Endothelial cell of umbilical vein (primary cell): Measurements from ENCODE around the gene RAPGEF4. TPM values are rescaled to one million over a fixed set of nuclear protein-coding genes. Genes with fewer than 3 reads are reported as not detected.

ENCODE experiments used
- BruUV-seq: library from RNA; stranded (reverse); fragments of 400-500 nt; replicated peaks from 2 replicates; lab custom pipeline; 2021; lab: Mats Ljungman, UMichigan
- CTCF ChIA-PET: fragments of 300-600, 350-600 bp; sonication (Branson Sonifier 250); formaldehyde crosslinking; loops from one replicate; lab custom pipeline; 2021; ENCODE audit warnings: antibody characterized with exemption, inconsistent platforms; lab: Charles Lee
- POLR2A ChIA-PET: fragments of 300-600, 350-600 bp; sonication (Branson Sonifier 250); formaldehyde crosslinking; loops from one replicate; lab custom pipeline; 2021; ENCODE audit warnings: antibody characterized with exemption, inconsistent platforms; lab: Charles Lee
- DNase-seq: peaks from one replicate; pipeline ENCODE4 v3.0.0-alpha.2; 2011; ENCODE audit warnings: low read depth, low spot score
- FAIRE-seq: peaks from 2 replicates; lab custom pipeline; 2011; peaks lifted over from hg19 to GRCh38; lab: Jason Lieb, UNC
- H2AFZ ChIP-seq: 2 replicates; pipeline ENCODE4 v1.6.0; 2012; ENCODE audit warnings: low read depth, low read length, control low read depth, inconsistent platforms
- H3K27ac ChIP-seq: 2 replicates; pipeline ENCODE4 v1.5.1; 2011; ENCODE audit warnings: low read depth, mild to moderate bottlenecking, control low read depth, low read length, moderate library complexity; ENCODE audit not compliant: insufficient read depth
- H3K27me3 ChIP-seq, 2 experiments: 2 replicates each; pipeline versions ENCODE4 v1.6.0 to v1.6.1; 2011; ENCODE audit warnings: low read length in 2 of 2, mixed read lengths in 1 of 2; ENCODE audit not compliant: control insufficient read depth in 2 of 2, insufficient read depth in 2 of 2
- H3K36me3 ChIP-seq, 2 experiments: 2 replicates in 1 of 2; 3 replicates in 1 of 2; pipeline ENCODE4 v1.5.1; 2011; ENCODE audit warnings: low read length in 2 of 2, mild to moderate bottlenecking in 1 of 2, moderate library complexity in 1 of 2; ENCODE audit not compliant: control insufficient read depth in 2 of 2, insufficient read depth in 2 of 2; ENCODE audit errors: extremely low read depth in 1 of 2
- H3K4me1 ChIP-seq: 3 replicates; pipeline ENCODE4 v1.5.1; 2011; ENCODE audit warnings: mild to moderate bottlenecking, low read length; ENCODE audit not compliant: control insufficient read depth, insufficient read depth; ENCODE audit errors: extremely low read depth
- H3K4me2 ChIP-seq: 2 replicates; pipeline ENCODE4 v1.6.1; 2011; ENCODE audit warnings: low read length, control low read depth, mixed read lengths; ENCODE audit not compliant: insufficient read depth
- H3K4me3 ChIP-seq, 3 experiments: fragments of 200-600 bp in 1 of 3; sonication (generic), shearing (Covaris generic) in 1 of 3; replicated peaks in 1 of 3; 2 replicates each; pipeline ENCODE4 v1.5.1; 2011 to 2016; ENCODE audit warnings: control low read depth in 3 of 3, low read length in 3 of 3, mild to moderate bottlenecking in 2 of 3, inconsistent platforms in 1 of 3, low read depth in 1 of 3, moderate library complexity in 1 of 3; ENCODE audit not compliant: insufficient read depth in 1 of 3
- H3K79me2 ChIP-seq: 2 replicates; pipeline ENCODE4 v1.6.0; 2012; ENCODE audit warnings: low read length, inconsistent platforms; ENCODE audit not compliant: control insufficient read depth, insufficient read depth
- H3K9ac ChIP-seq: replicated peaks from 2 replicates; pipeline ENCODE3; 2011; ENCODE audit warnings: low read length, control low read depth; ENCODE audit not compliant: insufficient read depth; ENCODE audit errors: extremely low read depth
- H3K9me1 ChIP-seq: replicated peaks from 3 replicates; pipeline ENCODE4 v1.6.0; 2011; ENCODE audit warnings: mild to moderate bottlenecking, low read length; ENCODE audit not compliant: control insufficient read depth, insufficient read depth; ENCODE audit errors: extremely low read depth
- H3K9me3 ChIP-seq: replicated peaks from 2 replicates; pipeline ENCODE4 v1.5.1; 2012; ENCODE audit warnings: low read length, inconsistent platforms; ENCODE audit not compliant: control insufficient read depth, insufficient read depth
- H4K20me1 ChIP-seq: replicated peaks from 2 replicates; pipeline ENCODE3; 2011; ENCODE audit warnings: mild to moderate bottlenecking, low read length; ENCODE audit not compliant: control insufficient read depth, insufficient read depth; ENCODE audit errors: extremely low read depth
- EZH2 ChIP-seq: IDR thresholded peaks from 2 replicates; pipeline ENCODE4 v1.6.1; 2012; ENCODE audit warnings: borderline replicate concordance, low read depth, mild to moderate bottlenecking, moderate library complexity, low read length, inconsistent platforms; ENCODE audit not compliant: severe bottlenecking
- FOS ChIP-seq: IDR thresholded peaks from 2 replicates; pipeline ENCODE4 v1.6.1; 2011; ENCODE audit warnings: mild to moderate bottlenecking, low read length, moderate library complexity, borderline replicate concordance; ENCODE audit not compliant: insufficient read depth
- GATA2 ChIP-seq: IDR thresholded peaks from 2 replicates; pipeline ENCODE4 v1.7.0; 2011; ENCODE audit warnings: low read depth, mild to moderate bottlenecking, moderate library complexity, mixed read lengths, low read length; ENCODE audit not compliant: insufficient read length, insufficient read depth
- JUN ChIP-seq: IDR thresholded peaks from 2 replicates; pipeline ENCODE4 v1.6.1; 2011; ENCODE audit warnings: borderline replicate concordance, low read depth; ENCODE audit not compliant: insufficient read length, insufficient read depth
- MYC ChIP-seq: IDR thresholded peaks from one replicate; pipeline ENCODE4 v1.6.1; 2011; ENCODE audit warnings: mild to moderate bottlenecking, low read depth, low read length
- POLR2A ChIP-seq: IDR thresholded peaks from 2 replicates; pipeline ENCODE4 v1.6.1; 2012; ENCODE audit warnings: low read depth, mild to moderate bottlenecking, control low read depth, low read length
- POLR2AphosphoS5 ChIP-seq: IDR thresholded peaks from 2 replicates; pipeline ENCODE4 v1.6.1; 2012; ENCODE audit warnings: low read depth, mild to moderate bottlenecking, control low read depth, low read length, moderate library complexity; ENCODE audit not compliant: insufficient read depth
- dilution Hi-C: fragments of 300-500 bp; cut with MboI; formaldehyde crosslinking; loops from one replicate; pipeline ENCODE4 v1.15.0; 2019; ENCODE audit warnings: low sequenced_read_pairs; ENCODE audit not compliant: extremely low pct_ligation_motif_present
- intact Hi-C: fragments of 100-400 bp; cut with micrococcal nuclease; formaldehyde crosslinking; loops from one replicate; pipeline ENCODE4 v1.10.0; 2022
- polyA plus RNA-seq, 4 experiments: library from polyadenylated mRNA; depleted of rRNA in 3 of 4; stranded (reverse) in 3 of 4; unstranded in 1 of 4; fragments of >200 nt; gene quantifications; 2 replicates each; pipeline versions ENCODE4 v1.2.1 to v1.2.3, GENCODE V29; 2011 to 2012; ENCODE audit warnings: missing spikeins in 1 of 4
- total RNA-seq: library from RNA; stranded (reverse); gene quantifications from 2 replicates; pipeline ENCODE4 v1.2.3, GENCODE V29; 2021
- TF ChIP-seq, protein P1 (sequence below): IDR thresholded peaks from 2 replicates; pipeline ENCODE4 v1.6.1; 2011; ENCODE audit not compliant: insufficient read depth, insufficient read length
- TF ChIP-seq, protein P2 (sequence below), 2 donors: IDR thresholded peaks; 1 replicate in 1 of 2; 2 replicates in 1 of 2; pipeline ENCODE4 v1.5.1; 2011; ENCODE audit warnings: low read length in 2 of 2, mild to moderate bottlenecking in 2 of 2, moderate library complexity in 2 of 2, control low read depth in 1 of 2, inconsistent platforms in 1 of 2, low read depth in 1 of 2; ENCODE audit not compliant: insufficient read depth in 1 of 2; ENCODE audit errors: extremely low read depth in 1 of 2

The RAPGEF4 gene
- total and polyA plus RNA-seq, 2 donors (not counting 3 experiments of a cell fraction or from before 2014, with no cell fraction given), result 7.2 to 9.2 TPM

DNA sequence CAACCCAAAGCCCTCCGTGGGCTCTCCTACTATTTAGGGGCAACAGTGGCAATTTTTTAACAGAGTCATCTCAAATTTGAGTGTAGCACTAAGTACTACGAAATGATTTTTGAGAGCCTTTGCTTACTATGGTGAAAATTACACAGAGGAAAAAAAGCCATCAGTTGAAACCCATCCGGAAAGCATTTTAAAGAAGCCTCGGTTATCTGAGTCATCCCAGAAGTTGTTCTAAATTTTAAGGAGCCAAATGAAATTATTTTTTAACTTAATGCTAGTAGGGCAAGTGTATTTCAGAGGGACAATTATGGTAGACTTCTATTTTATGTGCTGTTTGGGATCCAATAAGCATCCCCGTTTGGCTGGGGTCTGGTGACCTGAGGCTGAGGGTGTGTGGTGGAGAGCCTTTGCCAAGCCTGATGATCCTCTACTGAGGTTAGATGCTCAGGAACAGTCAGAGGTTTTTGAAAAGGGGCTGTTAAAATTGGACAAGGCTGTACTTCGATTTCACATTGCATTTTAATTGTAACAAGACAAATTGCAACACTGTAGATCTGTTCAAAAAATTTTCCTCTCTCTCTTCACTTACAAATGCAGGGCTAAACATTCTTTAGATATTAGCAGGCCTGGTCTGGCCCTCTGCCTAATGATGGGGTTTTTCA lies 47.0 kb downstream of the RAPGEF4 start:
- no peak for FAIRE-seq
- no peak for DNase-seq
- Histone ChIP-seq H3K9me1 (no peaks in the 10 kb centered on the region), H3K4me1 (peaks cover 12% of the 10 kb centered on the region), H3K4me3 (no peak overlapping the region), H3K27ac (no peak overlapping the region), H2AFZ (no peak overlapping the region), H3K36me3 (no peaks in the 10 kb centered on the region), H3K27me3 (no peaks in the 10 kb centered on the region), H3K9me3 (no peaks in the 10 kb centered on the region), H3K79me2 (no peaks in the 10 kb centered on the region), H3K4me2 (peak overlapping the region; percentile 34), H3K9ac (no peak overlapping the region), H4K20me1 (no peaks in the 10 kb centered on the region)
- no peak for TF ChIP-seq JUN
- TF ChIP-seq POLR2AphosphoS5, result no peak
- no peak for TF ChIP-seq EZH2
- TF ChIP-seq GATA2, result no peak
- TF ChIP-seq POLR2A, result no peak
- TF ChIP-seq, protein P1, sequence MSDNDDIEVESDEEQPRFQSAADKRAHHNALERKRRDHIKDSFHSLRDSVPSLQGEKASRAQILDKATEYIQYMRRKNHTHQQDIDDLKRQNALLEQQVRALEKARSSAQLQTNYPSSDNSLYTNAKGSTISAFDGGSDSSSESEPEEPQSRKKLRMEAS, result no peak
- TF ChIP-seq, protein P2, sequence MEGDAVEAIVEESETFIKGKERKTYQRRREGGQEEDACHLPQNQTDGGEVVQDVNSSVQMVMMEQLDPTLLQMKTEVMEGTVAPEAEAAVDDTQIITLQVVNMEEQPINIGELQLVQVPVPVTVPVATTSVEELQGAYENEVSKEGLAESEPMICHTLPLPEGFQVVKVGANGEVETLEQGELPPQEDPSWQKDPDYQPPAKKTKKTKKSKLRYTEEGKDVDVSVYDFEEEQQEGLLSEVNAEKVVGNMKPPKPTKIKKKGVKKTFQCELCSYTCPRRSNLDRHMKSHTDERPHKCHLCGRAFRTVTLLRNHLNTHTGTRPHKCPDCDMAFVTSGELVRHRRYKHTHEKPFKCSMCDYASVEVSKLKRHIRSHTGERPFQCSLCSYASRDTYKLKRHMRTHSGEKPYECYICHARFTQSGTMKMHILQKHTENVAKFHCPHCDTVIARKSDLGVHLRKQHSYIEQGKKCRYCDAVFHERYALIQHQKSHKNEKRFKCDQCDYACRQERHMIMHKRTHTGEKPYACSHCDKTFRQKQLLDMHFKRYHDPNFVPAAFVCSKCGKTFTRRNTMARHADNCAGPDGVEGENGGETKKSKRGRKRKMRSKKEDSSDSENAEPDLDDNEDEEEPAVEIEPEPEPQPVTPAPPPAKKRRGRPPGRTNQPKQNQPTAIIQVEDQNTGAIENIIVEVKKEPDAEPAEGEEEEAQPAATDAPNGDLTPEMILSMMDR (IDR thresholded peaks at IDR 0.05; ENCODE audit: extremely low read depth in 1 of 2, insufficient read depth in 1 of 2, low read depth in 1 of 2, low read length in 2 of 2), result no peak
- no peak for TF ChIP-seq FOS
- no peak for TF ChIP-seq MYC
- intact Hi-C loops, result no loop called here
- ChIA-PET POLR2A (no interaction called here), CTCF (no interaction called here)
- BruUV-seq, result no TSS peak
- dilution Hi-C loops, result no loop called here
